GM12864 (cell line): ENCODE measurements around the gene CCL1.
"Not testable (repeated sequence)": the region's sequence is repeated elsewhere in the genome, so short reads cannot be mapped to it uniquely, and the experiment has no call there.

Source experiments
- DNase-seq: peaks from one replicate; pipeline ENCODE4 v3.0.0-alpha.2; 2011; ENCODE audit warnings: low read depth
- H3K4me3 ChIP-seq: 2 replicates; pipeline ENCODE4 v1.5.1; 2011; ENCODE audit warnings: mild to moderate bottlenecking, low read depth, low read length, control low read depth
- CTCF ChIP-seq: IDR thresholded peaks from 2 replicates; pipeline ENCODE4 v1.5.1; 2011; ENCODE audit warnings: low read depth, mild to moderate bottlenecking, moderate library complexity, low read length, control low read depth, inconsistent platforms; ENCODE audit errors: missing control alignments

Gene CCL1

GRCh38 chr17:34337701-34338100, 25.3 kb downstream of the CCL1 start:
- no peak for TF ChIP-seq CTCF
- H3K4me3 ChIP-seq = no peak overlapping the region
- no peak for DNase-seq

DNA sequence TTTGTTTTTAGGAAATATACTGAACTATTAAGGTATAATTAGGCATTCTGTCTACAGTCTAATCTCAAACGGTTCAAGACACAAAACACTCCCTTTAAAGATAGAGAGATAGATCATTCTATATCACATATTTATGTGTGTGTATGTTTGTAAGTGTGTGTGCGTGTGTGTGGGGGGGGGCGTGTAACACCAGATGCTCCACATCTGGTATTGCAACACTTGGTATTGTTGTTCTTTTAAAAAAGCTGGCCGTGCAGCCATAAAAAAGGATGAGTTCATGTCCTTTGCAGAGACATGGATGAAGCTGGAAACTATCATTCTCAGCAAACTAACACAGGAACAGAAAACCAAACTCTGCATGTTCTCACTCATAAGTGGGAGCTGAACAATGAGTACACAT, 35.5 kb downstream of the CCL1 start:
- not testable (repeated sequence) for DNase-seq, H3K4me3 ChIP-seq

- no peak overlapping the region for H3K4me3 ChIP-seq
- TF ChIP-seq CTCF = no peak
- no peak for DNase-seq
These were observed 41.1 kb downstream of the CCL1 start for GRCh38 chr17:34321964-34322363.

- no peak for DNase-seq
These were observed 44.0 kb downstream of the CCL1 start, which contains the start of gene CCL8 for GRCh38 chr17:34319039-34319483. CCL8 (plus strand) TSS chr17:34319435; CDS start chr17:34319502, 67 bp downstream.

GRCh38 chr17:34318474-34318873, 44.6 kb downstream of the CCL1 start:
- peak; percentile 44 for TF ChIP-seq CTCF
- no peak overlapping the region for H3K4me3 ChIP-seq
- DNase-seq = no peak

More at GRCh38 chr17:34319039-34319483, 44.0 kb downstream of the CCL1 start, which contains the start of gene CCL8:
- TF ChIP-seq CTCF = no peak
- no peak within 1 kb of the TSS for H3K4me3 ChIP-seq

DNA sequence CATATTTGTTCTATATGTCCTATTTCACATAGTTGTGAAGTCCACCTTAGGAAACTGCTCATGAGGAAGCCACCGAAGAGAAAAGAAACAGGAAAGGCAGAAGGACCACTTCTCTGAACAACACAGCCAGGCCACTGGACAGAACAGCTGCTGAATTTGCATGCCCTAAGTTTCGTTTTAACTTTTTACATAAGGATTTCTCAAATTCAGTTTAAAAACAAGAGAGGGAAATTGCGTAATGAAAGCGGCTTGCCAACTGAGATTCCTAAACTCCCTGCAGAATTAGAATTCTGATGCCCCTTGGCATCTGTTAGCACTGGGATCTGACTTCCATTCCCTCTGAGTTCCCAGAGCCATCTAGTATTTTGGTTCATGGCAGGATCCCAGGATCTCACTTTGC, 48.8 kb downstream of the CCL1 start:
- TF ChIP-seq CTCF = no peak
- no peak overlapping the region for H3K4me3 ChIP-seq
- DNase-seq = no peak

GRCh38 chr17:34313164-34313563, 49.9 kb downstream of the CCL1 start:
- H3K4me3 ChIP-seq = no peak overlapping the region
- DNase-seq = no peak
- no peak for TF ChIP-seq CTCF
